ENCODE data around the gene MYO5B.

DNA sequence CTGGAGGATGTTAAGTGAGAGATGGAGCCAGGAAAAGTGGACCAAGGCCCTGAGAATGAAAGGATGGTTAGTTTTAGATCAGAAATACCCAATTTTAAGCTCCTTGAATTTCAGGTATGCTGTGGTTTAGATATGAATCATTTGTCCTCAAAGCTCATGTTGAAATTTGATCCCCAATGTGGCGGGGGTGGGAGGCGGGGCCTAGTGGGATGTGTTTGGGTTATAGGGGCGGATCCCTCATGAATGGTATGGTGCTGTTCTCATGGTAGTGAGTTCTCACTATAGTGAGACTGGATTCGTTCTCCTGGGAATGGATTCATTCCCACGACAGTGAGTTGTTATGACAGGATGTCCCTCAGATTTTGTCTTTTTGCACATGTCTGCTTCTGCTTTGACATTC, 11.4 kb downstream of the MYO5B start:
- TF ChIP-seq, protein P1, sequence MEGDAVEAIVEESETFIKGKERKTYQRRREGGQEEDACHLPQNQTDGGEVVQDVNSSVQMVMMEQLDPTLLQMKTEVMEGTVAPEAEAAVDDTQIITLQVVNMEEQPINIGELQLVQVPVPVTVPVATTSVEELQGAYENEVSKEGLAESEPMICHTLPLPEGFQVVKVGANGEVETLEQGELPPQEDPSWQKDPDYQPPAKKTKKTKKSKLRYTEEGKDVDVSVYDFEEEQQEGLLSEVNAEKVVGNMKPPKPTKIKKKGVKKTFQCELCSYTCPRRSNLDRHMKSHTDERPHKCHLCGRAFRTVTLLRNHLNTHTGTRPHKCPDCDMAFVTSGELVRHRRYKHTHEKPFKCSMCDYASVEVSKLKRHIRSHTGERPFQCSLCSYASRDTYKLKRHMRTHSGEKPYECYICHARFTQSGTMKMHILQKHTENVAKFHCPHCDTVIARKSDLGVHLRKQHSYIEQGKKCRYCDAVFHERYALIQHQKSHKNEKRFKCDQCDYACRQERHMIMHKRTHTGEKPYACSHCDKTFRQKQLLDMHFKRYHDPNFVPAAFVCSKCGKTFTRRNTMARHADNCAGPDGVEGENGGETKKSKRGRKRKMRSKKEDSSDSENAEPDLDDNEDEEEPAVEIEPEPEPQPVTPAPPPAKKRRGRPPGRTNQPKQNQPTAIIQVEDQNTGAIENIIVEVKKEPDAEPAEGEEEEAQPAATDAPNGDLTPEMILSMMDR (IDR thresholded peaks at IDR 0.05): no peak
- TF ChIP-seq ZFX (IDR thresholded peaks at IDR 0.05; ENCODE audit: borderline replicate concordance): no peak

All from 22Rv1 (cell line).